PC-3 (cell line): ENCODE results near the gene RGS10.

Experiments used
- CTCF ChIP-seq: fragments of 300-600 bp; sonication (generic); conservative IDR thresholded peaks from 2 replicates; pipeline ENCODE4 v1.5.1; 2017; ENCODE audit warnings: antibody characterized with exemption, low read depth, mild to moderate bottlenecking, low read length
- EZH2 ChIP-seq: fragments of 300-600 bp; sonication (generic); IDR thresholded peaks from one replicate; pipeline ENCODE4 v1.6.1; 2017; ENCODE audit warnings: antibody characterized with exemption, mild to moderate bottlenecking, low read length; ENCODE audit not compliant: unreplicated experiment

- TF ChIP-seq EZH2 (no peak), CTCF (no peak)
These were observed 19.6 kb upstream of the RGS10 start for GRCh38 chr10:119562097-119562496.
